AG04449 (cell line): ENCODE results near the gene MEAF6.

ENCODE experiments used
- CTCF ChIA-PET: fragments of 350-600 bp; formaldehyde crosslinking; extraction: SDS; loops from one replicate; lab custom pipeline; 2021; ENCODE audit warnings: antibody characterized with exemption; lab: Yijun Ruan, JAX
- POLR2A ChIA-PET: fragments of 400-600, 350-600 bp; formaldehyde crosslinking; extraction: SDS; loops from one replicate; lab custom pipeline; 2020; ENCODE audit warnings: antibody characterized with exemption, inconsistent platforms; lab: Yijun Ruan, JAX
- DNase-seq: peaks from one replicate; pipeline ENCODE4 v3.0.0-alpha.2; 2010; ENCODE audit warnings: low read depth, low spot score
- H3K4me3 ChIP-seq: 2 replicates; pipeline ENCODE4 v1.5.1; 2011; ENCODE audit warnings: low read depth, mild to moderate bottlenecking, control low read depth, low read length
- CTCF ChIP-seq: IDR thresholded peaks from one replicate; pipeline ENCODE4 v1.5.1; 2011; ENCODE audit warnings: mild to moderate bottlenecking, moderate library complexity, low read length, control low read depth, inconsistent platforms; ENCODE audit not compliant: insufficient read depth; ENCODE audit errors: missing control alignments

Gene MEAF6

GRCh38 chr1:37468037-37468436 lies 46.5 kb downstream of the MEAF6 start:
- ChIA-PET CTCF (interaction anchor here (7.2 to 22.6 kb wide), 2 partner anchors 13 to 23 kb away, joined by 66 to 521 read pairs; no protein-coding TSS in a partner anchor), POLR2A (no interaction called here)
- H3K4me3 ChIP-seq: no peak overlapping the region
- no peak for TF ChIP-seq CTCF
- DNase-seq: no peak

GRCh38 chr1:37465593-37466517 lies 48.7 kb downstream of the MEAF6 start:
- CTCF ChIA-PET: interaction anchor here (1.3 to 22.6 kb wide), 4 partner anchors 11 to 216 kb away, joined by 4 to 521 read pairs (median 37); partner anchors contain the start of gene MEAF6
- no peak overlapping the region for H3K4me3 ChIP-seq
- POLR2A ChIA-PET: interaction anchor here (1.2 to 1.3 kb wide), 3 partner anchors 8 to 20 kb away, joined by 4 to 7 read pairs (median 6); partner anchors contain the start of gene ZC3H12A
- no peak for TF ChIP-seq CTCF
- no peak for DNase-seq

- POLR2A ChIA-PET: no interaction called here
- CTCF ChIA-PET: interaction anchor here (7.2 to 22.6 kb wide), 2 partner anchors 9 to 26 kb away, joined by 66 to 521 read pairs; no protein-coding TSS in a partner anchor
- no peak for TF ChIP-seq CTCF
Observed at GRCh38 chr1:37464443-37464842, 50.1 kb downstream of the MEAF6 start.

GRCh38 chr1:37461698-37462436 lies 52.7 kb downstream of the MEAF6 start:
- CTCF ChIA-PET: interaction anchor here (1.4 to 22.6 kb wide), 3 partner anchors 7 to 53 kb away, joined by 7 to 521 read pairs (median 66); partner anchors contain the start of gene MEAF6
- no peak for DNase-seq
- H3K4me3 ChIP-seq: no peak overlapping the region
- POLR2A ChIA-PET: no interaction called here
- no peak for TF ChIP-seq CTCF

More at GRCh38 chr1:37464443-37464842, 50.1 kb downstream of the MEAF6 start:
- DNase-seq: no peak
- no peak overlapping the region for H3K4me3 ChIP-seq

GRCh38 chr1:37458551-37458950 lies 56.0 kb downstream of the MEAF6 start:
- no peak for TF ChIP-seq CTCF
- CTCF ChIA-PET: interaction anchor here (1.0 to 22.6 kb wide), 6 partner anchors 9 to 223 kb away, joined by 3 to 521 read pairs (median 26); partner anchors contain the start of gene MEAF6
- H3K4me3 ChIP-seq: no peak overlapping the region
- POLR2A ChIA-PET: no interaction called here
- DNase-seq: no peak
